Measurements from ENCODE around the gene DLG1.

DNA sequence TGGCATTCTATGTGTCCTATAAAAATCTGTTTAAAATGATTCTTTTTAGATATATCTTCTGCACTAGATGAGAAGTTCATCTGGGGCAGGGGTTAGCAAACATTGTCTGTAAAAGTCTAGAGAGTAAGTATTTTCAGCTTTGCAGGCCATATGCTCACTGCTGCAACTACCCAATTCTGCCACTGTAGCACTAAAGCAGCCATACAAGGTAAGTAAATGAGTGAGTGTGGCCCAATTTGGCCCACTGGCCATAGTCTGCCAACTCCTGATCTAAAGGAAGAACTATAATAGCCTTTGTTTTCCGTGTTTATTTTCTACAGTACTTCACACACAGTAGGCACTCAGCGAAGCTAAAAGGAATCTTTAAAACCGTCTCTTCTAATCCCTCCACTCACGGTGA, 42.3 kb downstream of the DLG1 start:
- TF ChIP-seq, protein P1, sequence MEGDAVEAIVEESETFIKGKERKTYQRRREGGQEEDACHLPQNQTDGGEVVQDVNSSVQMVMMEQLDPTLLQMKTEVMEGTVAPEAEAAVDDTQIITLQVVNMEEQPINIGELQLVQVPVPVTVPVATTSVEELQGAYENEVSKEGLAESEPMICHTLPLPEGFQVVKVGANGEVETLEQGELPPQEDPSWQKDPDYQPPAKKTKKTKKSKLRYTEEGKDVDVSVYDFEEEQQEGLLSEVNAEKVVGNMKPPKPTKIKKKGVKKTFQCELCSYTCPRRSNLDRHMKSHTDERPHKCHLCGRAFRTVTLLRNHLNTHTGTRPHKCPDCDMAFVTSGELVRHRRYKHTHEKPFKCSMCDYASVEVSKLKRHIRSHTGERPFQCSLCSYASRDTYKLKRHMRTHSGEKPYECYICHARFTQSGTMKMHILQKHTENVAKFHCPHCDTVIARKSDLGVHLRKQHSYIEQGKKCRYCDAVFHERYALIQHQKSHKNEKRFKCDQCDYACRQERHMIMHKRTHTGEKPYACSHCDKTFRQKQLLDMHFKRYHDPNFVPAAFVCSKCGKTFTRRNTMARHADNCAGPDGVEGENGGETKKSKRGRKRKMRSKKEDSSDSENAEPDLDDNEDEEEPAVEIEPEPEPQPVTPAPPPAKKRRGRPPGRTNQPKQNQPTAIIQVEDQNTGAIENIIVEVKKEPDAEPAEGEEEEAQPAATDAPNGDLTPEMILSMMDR (conservative IDR thresholded peaks at IDR 0.05; ENCODE audit: low read length), result no peak
- no peak for TF ChIP-seq EZH2phosphoT487 (IDR thresholded peaks at IDR 0.05; ENCODE audit: borderline replicate concordance, low read depth, low read length)
